HEK293 (cell line): ENCODE data around the gene CXXC5.
A peak's percentile ranks its signal among the peaks of the same experiment; 100 is the strongest.

Source experiments
- CTCF ChIA-PET: fragments of 350-600 bp; formaldehyde crosslinking; extraction: SDS; loops from one replicate; lab custom pipeline; 2021; ENCODE audit warnings: antibody characterized with exemption; lab: Yijun Ruan, JAX
- POLR2A ChIA-PET: fragments of 300-600 bp; formaldehyde crosslinking; extraction: SDS; loops from one replicate; lab custom pipeline; 2020; ENCODE audit warnings: antibody characterized with exemption, inconsistent platforms; lab: Yijun Ruan, JAX
- H3K27ac ChIP-seq: fragments of 200-500 bp; sonication (Bioruptor generic); 2 replicates; pipeline ENCODE4 v1.5.1; 2014; ENCODE audit warnings: low read depth, low read length, control low read depth, inconsistent platforms; ENCODE audit errors: extremely low read depth
- H3K36me3 ChIP-seq, 2 experiments: fragments of 200-500 bp in 1 of 2; sonication (Bioruptor generic) in 1 of 2; 1 replicate in 1 of 2; 2 replicates in 1 of 2; pipeline ENCODE4 v1.5.1; 2014 to 2017; ENCODE audit warnings: inconsistent platforms in 2 of 2, low read length in 2 of 2; ENCODE audit not compliant: control insufficient read depth in 2 of 2, insufficient read depth in 1 of 2
- H3K4me1 ChIP-seq: fragments of 200-500 bp; sonication (Bioruptor generic); 2 replicates; pipeline ENCODE4 v1.5.1; 2014; ENCODE audit warnings: mild to moderate bottlenecking, low read length, inconsistent platforms; ENCODE audit not compliant: control insufficient read depth, insufficient read depth
- H3K4me3 ChIP-seq: 2 replicates; pipeline ENCODE4 v1.5.1; 2011; ENCODE audit warnings: low read depth, mild to moderate bottlenecking, control low read depth, low read length, moderate library complexity
- H3K9me3 ChIP-seq: fragments of 200-500 bp; sonication (Bioruptor generic); 2 replicates; pipeline ENCODE4 v1.5.1; 2014; ENCODE audit warnings: low read depth, low read length, inconsistent platforms; ENCODE audit not compliant: control insufficient read depth, insufficient read depth
- BCL11B ChIP-seq: fragments of 450-650 bp; formaldehyde crosslinking; IDR thresholded peaks from 2 replicates; pipeline ENCODE4 v1.5.1; 2016; ENCODE audit warnings: low read depth, missing biosample characterization, missing genetic modification characterization
- GLIS1 ChIP-seq: fragments of 450-650 bp; formaldehyde crosslinking; IDR thresholded peaks from 2 replicates; pipeline ENCODE4 v1.5.1; 2016; ENCODE audit warnings: missing biosample characterization, missing genetic modification characterization
- GLIS2 ChIP-seq: fragments of 450-650 bp; formaldehyde crosslinking; IDR thresholded peaks from 2 replicates; pipeline ENCODE4 v1.5.1; 2016; ENCODE audit warnings: missing biosample characterization, missing genetic modification characterization
- KLF16 ChIP-seq: fragments of 450-650 bp; formaldehyde crosslinking; IDR thresholded peaks from 2 replicates; pipeline ENCODE4 v1.5.1; 2017; ENCODE audit warnings: missing biosample characterization, missing genetic modification characterization
- SALL2 ChIP-seq: fragments of 450-650 bp; formaldehyde crosslinking; IDR thresholded peaks from 2 replicates; pipeline ENCODE4 v1.5.0; 2017; ENCODE audit warnings: missing biosample characterization, mild to moderate bottlenecking, missing genetic modification characterization, borderline replicate concordance
- SP7 ChIP-seq: fragments of 450-650 bp; formaldehyde crosslinking; IDR thresholded peaks from 2 replicates; pipeline ENCODE4 v1.5.1; 2016; ENCODE audit warnings: missing biosample characterization, missing genetic modification characterization
- YY1 ChIP-seq: fragments of 450-650 bp; formaldehyde crosslinking; IDR thresholded peaks from 2 replicates; pipeline ENCODE4 v1.5.1; 2018; ENCODE audit warnings: missing biosample characterization, missing genetic modification characterization
- ZBTB17 ChIP-seq: fragments of 450-650 bp; formaldehyde crosslinking; IDR thresholded peaks from 2 replicates; pipeline ENCODE4 v1.5.1; 2016; ENCODE audit warnings: missing biosample characterization, missing genetic modification characterization
- ZFHX2 ChIP-seq: fragments of 450-650 bp; formaldehyde crosslinking; conservative IDR thresholded peaks from 2 replicates; pipeline ENCODE4 v1.5.1; 2016; ENCODE audit warnings: missing biosample characterization, missing genetic modification characterization
- ZFP37 ChIP-seq: fragments of 450-650 bp; formaldehyde crosslinking; IDR thresholded peaks from 2 replicates; pipeline ENCODE4 v1.5.1; 2016; ENCODE audit warnings: missing biosample characterization, missing genetic modification characterization
- ZIC2 ChIP-seq: fragments of 450-650 bp; formaldehyde crosslinking; IDR thresholded peaks from 2 replicates; pipeline ENCODE4 v1.5.1; 2016; ENCODE audit warnings: missing biosample characterization, missing genetic modification characterization
- ZNF112 ChIP-seq: fragments of 450-650 bp; formaldehyde crosslinking; IDR thresholded peaks from 2 replicates; pipeline ENCODE4 v1.5.0; 2017; ENCODE audit warnings: missing biosample characterization, missing genetic modification characterization
- ZNF214 ChIP-seq: fragments of 450-650 bp; formaldehyde crosslinking; IDR thresholded peaks from 2 replicates; pipeline ENCODE4 v1.5.1; 2017; ENCODE audit warnings: missing biosample characterization, mild to moderate bottlenecking, missing genetic modification characterization, borderline replicate concordance
- ZNF311 ChIP-seq: fragments of 450-650 bp; formaldehyde crosslinking; IDR thresholded peaks from 2 replicates; pipeline ENCODE4 v1.5.1; 2017; ENCODE audit warnings: missing biosample characterization, missing genetic modification characterization, borderline replicate concordance
- ZNF341 ChIP-seq: fragments of 450-650 bp; formaldehyde crosslinking; IDR thresholded peaks from 2 replicates; pipeline ENCODE4; 2016; ENCODE audit warnings: low read depth, missing biosample characterization, missing genetic modification characterization
- ZNF366 ChIP-seq: fragments of 450-650 bp; formaldehyde crosslinking; conservative IDR thresholded peaks from 2 replicates; pipeline ENCODE4 v1.5.1; 2016; ENCODE audit warnings: missing biosample characterization, missing genetic modification characterization
- ZNF510 ChIP-seq: fragments of 450-650 bp; formaldehyde crosslinking; IDR thresholded peaks from 2 replicates; pipeline ENCODE4 v1.5.1; 2018; ENCODE audit warnings: mild to moderate bottlenecking, missing genetic modification characterization, missing biosample characterization; ENCODE audit not compliant: insufficient replicate concordance
- ZNF558 ChIP-seq: fragments of 450-650 bp; formaldehyde crosslinking; IDR thresholded peaks from 2 replicates; pipeline ENCODE4 v1.5.1; 2016; ENCODE audit warnings: missing biosample characterization, missing genetic modification characterization
- ZNF561 ChIP-seq: fragments of 450-650 bp; IDR thresholded peaks from 2 replicates; pipeline ENCODE4 v1.5.1; 2018; ENCODE audit warnings: missing biosample characterization, missing genetic modification characterization, borderline replicate concordance
- ZNF600 ChIP-seq: fragments of 450-650 bp; formaldehyde crosslinking; IDR thresholded peaks from 2 replicates; pipeline ENCODE4 v1.5.1; 2016; ENCODE audit warnings: missing biosample characterization, missing genetic modification characterization
- ZNF664 ChIP-seq: fragments of 450-650 bp; formaldehyde crosslinking; IDR thresholded peaks from 2 replicates; pipeline ENCODE4 v1.5.1; 2016; ENCODE audit warnings: missing biosample characterization, missing genetic modification characterization
- ZNF677 ChIP-seq: fragments of 450-650 bp; IDR thresholded peaks from 2 replicates; pipeline ENCODE4 v1.5.0; 2018; ENCODE audit warnings: missing biosample characterization, mild to moderate bottlenecking, missing genetic modification characterization, moderate library complexity
- TF ChIP-seq, protein P1 (sequence below): fragments of 450-650 bp; formaldehyde crosslinking; IDR thresholded peaks from 2 replicates; pipeline ENCODE4 v1.5.1; 2017; ENCODE audit warnings: missing biosample characterization, missing genetic modification characterization
- TF ChIP-seq, protein P2 (sequence below): fragments of 450-650 bp; formaldehyde crosslinking; IDR thresholded peaks from 2 replicates; pipeline ENCODE4 v1.5.0; 2017; ENCODE audit warnings: missing biosample characterization, missing genetic modification characterization, borderline replicate concordance
- TF ChIP-seq, protein P3 (sequence below): fragments of 450-650 bp; formaldehyde crosslinking; IDR thresholded peaks from 2 replicates; pipeline ENCODE4 v1.5.1; 2016; ENCODE audit warnings: missing biosample characterization, missing genetic modification characterization
- TF ChIP-seq, protein P4 (sequence below): fragments of 450-650 bp; formaldehyde crosslinking; IDR thresholded peaks from 2 replicates; pipeline ENCODE4 v1.5.1; 2016; ENCODE audit warnings: missing biosample characterization, missing genetic modification characterization
- TF ChIP-seq, protein P5 (sequence below): fragments of 450-650 bp; IDR thresholded peaks from 2 replicates; pipeline ENCODE4 v1.5.1; 2018; ENCODE audit warnings: missing biosample characterization, mild to moderate bottlenecking, missing genetic modification characterization

The CXXC5 gene

DNA sequence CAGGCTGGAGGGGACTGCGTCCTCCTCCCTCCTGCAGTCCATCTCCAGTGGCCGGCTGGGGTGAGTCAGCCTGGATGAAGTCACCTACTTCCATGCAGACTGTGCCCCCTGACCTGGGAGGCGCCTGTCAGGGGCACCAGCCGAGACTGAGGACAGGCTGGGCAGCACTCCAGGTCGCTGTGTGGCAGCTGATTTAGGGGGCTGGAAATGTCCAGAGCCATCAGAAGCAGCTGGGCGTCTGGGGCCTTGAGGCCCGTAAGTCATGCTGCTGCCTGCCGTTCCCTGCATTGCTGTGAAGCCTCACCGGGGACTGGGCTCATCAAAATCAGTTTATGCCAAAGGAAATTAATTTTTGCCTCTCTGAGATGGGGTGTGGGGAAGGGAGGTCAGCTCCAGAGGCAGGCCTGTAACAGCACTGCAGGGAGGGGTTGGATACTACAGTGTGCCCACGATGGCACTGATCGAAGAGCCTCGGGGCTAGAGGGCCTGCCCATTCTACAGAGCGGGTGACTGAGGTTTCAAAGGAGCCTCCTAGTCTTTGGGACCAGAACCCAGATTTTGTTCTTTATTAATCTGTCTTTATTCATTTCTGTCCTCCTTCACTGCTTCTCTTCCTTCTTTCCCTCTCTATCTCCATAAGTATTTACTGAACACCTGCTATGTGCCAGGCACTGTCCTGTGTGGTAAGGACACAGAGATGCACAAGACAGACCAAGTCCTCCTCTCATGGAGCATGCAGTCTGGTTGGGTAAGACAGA is 77.1 kb downstream of the CXXC5 start:
- CTCF ChIA-PET = interaction anchor here (0.6 to 1.8 kb wide), 4 partner anchors 38 to 515 kb away, joined by 3 to 6 read pairs (median 4); no protein-coding TSS in a partner anchor
- Histone ChIP-seq H3K4me1 (no peaks in the 10 kb centered on the region), H3K27ac (no peak overlapping the region), H3K9me3 (no peaks in the 10 kb centered on the region), H3K4me3 (no peak overlapping the region), H3K36me3 (no peaks in the 10 kb centered on the region)
- POLR2A ChIA-PET = interaction anchor here (0.6 kb wide), 1 partner anchor 126 kb away, joined by 5 read pairs; no protein-coding TSS in a partner anchor
- no peak for TF ChIP-seq ZBTB17 (tag by site-specific recombination)
- no peak for TF ChIP-seq KLF16 (tag by site-specific recombination)
- TF ChIP-seq ZIC2 = peak; percentile 80
- TF ChIP-seq BCL11B (tag by site-specific recombination) = no peak
- TF ChIP-seq ZNF600 (tag by site-specific recombination) = 0 out of 2 replicates have a peak, but pooled peaks have one; percentile 26
- peak; percentile 42; the same call in 1 of the 2 replicates for TF ChIP-seq GLIS1 (tag by site-specific recombination)
- no peak for TF ChIP-seq SALL2 (tag by site-specific recombination)
- TF ChIP-seq ZNF366 = 0 out of 2 replicates have a peak, but pooled peaks have one; percentile 36
- TF ChIP-seq ZNF311 (tag by site-specific recombination) = no peak
- TF ChIP-seq, protein P1, sequence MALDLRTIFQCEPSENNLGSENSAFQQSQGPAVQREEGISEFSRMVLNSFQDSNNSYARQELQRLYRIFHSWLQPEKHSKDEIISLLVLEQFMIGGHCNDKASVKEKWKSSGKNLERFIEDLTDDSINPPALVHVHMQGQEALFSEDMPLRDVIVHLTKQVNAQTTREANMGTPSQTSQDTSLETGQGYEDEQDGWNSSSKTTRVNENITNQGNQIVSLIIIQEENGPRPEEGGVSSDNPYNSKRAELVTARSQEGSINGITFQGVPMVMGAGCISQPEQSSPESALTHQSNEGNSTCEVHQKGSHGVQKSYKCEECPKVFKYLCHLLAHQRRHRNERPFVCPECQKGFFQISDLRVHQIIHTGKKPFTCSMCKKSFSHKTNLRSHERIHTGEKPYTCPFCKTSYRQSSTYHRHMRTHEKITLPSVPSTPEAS (tag by site-specific recombination) = no peak
- TF ChIP-seq GLIS2 (tag by site-specific recombination) = peak; percentile 65
- TF ChIP-seq ZNF664 (tag by site-specific recombination) = peak; percentile 75
- no peak for TF ChIP-seq SP7
- TF ChIP-seq ZNF677 (tag by site-specific recombination) = no peak
- TF ChIP-seq ZNF558 (tag by site-specific recombination) = no peak
- TF ChIP-seq ZNF561 (tag by site-specific recombination) = no peak
- peak; percentile 16; the same call in 1 of the 2 replicates for TF ChIP-seq ZNF341 (tag by site-specific recombination)
- TF ChIP-seq, protein P2, sequence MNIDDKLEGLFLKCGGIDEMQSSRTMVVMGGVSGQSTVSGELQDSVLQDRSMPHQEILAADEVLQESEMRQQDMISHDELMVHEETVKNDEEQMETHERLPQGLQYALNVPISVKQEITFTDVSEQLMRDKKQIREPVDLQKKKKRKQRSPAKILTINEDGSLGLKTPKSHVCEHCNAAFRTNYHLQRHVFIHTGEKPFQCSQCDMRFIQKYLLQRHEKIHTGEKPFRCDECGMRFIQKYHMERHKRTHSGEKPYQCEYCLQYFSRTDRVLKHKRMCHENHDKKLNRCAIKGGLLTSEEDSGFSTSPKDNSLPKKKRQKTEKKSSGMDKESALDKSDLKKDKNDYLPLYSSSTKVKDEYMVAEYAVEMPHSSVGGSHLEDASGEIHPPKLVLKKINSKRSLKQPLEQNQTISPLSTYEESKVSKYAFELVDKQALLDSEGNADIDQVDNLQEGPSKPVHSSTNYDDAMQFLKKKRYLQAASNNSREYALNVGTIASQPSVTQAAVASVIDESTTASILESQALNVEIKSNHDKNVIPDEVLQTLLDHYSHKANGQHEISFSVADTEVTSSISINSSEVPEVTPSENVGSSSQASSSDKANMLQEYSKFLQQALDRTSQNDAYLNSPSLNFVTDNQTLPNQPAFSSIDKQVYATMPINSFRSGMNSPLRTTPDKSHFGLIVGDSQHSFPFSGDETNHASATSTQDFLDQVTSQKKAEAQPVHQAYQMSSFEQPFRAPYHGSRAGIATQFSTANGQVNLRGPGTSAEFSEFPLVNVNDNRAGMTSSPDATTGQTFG (tag by site-specific recombination) = no peak
- TF ChIP-seq, protein P3, sequence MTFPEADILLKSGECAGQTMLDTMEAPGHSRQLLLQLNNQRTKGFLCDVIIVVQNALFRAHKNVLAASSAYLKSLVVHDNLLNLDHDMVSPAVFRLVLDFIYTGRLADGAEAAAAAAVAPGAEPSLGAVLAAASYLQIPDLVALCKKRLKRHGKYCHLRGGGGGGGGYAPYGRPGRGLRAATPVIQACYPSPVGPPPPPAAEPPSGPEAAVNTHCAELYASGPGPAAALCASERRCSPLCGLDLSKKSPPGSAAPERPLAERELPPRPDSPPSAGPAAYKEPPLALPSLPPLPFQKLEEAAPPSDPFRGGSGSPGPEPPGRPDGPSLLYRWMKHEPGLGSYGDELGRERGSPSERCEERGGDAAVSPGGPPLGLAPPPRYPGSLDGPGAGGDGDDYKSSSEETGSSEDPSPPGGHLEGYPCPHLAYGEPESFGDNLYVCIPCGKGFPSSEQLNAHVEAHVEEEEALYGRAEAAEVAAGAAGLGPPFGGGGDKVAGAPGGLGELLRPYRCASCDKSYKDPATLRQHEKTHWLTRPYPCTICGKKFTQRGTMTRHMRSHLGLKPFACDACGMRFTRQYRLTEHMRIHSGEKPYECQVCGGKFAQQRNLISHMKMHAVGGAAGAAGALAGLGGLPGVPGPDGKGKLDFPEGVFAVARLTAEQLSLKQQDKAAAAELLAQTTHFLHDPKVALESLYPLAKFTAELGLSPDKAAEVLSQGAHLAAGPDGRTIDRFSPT (tag by site-specific recombination) = peak; percentile 91

DNA sequence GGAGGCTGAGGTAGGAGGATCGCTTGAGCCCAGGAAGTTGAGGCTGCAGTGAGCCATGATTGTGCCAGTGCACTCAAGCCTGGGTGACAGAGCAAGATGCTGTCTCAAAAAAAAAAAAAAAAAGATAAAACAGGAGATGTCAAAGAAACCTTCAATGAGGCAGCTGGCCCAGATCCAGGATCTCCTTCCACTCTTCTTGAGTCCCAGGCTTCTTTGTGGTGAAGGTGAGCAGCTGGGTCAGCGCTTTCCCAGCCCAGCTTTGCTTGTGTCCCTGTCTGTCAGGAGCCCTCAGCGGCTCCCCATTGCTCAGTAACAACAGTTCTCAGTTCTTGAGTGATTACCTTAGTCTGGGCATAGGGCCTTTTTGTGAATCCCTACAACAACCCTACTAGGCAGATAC is 78.1 kb downstream of the CXXC5 start:
- CTCF ChIA-PET = interaction anchor here (0.6 to 0.8 kb wide), 2 partner anchors 23 to 40 kb away, joined by 3 to 4 read pairs; no protein-coding TSS in a partner anchor
- H3K9me3 ChIP-seq = no peaks in the 10 kb centered on the region
- H3K36me3 ChIP-seq = no peaks in the 10 kb centered on the region
- POLR2A ChIA-PET = interaction anchor here (1.0 kb wide), 1 partner anchor 165 kb away, joined by 4 read pairs; the partner anchor contains the start of gene UBE2D2
- no peaks in the 10 kb centered on the region for H3K4me1 ChIP-seq
- H3K4me3 ChIP-seq = no peak overlapping the region
- no peak overlapping the region for H3K27ac ChIP-seq
- no peak for TF ChIP-seq YY1
- TF ChIP-seq ZFP37 = no peak
- no peak for TF ChIP-seq ZNF112
- no peak for TF ChIP-seq GLIS1 (tag by site-specific recombination)
- no peak for TF ChIP-seq ZFHX2 (tag by site-specific recombination)
- TF ChIP-seq, protein P4, sequence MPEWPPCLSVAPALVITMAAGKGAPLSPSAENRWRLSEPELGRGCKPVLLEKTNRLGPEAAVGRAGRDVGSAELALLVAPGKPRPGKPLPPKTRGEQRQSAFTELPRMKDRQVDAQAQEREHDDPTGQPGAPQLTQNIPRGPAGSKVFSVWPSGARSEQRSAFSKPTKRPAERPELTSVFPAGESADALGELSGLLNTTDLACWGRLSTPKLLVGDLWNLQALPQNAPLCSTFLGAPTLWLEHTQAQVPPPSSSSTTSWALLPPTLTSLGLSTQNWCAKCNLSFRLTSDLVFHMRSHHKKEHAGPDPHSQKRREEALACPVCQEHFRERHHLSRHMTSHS (tag by site-specific recombination) = no peak
- no peak for TF ChIP-seq ZNF510 (tag by site-specific recombination)
- TF ChIP-seq ZNF677 (tag by site-specific recombination) = no peak
- no peak for TF ChIP-seq ZNF214
- TF ChIP-seq, protein P5, sequence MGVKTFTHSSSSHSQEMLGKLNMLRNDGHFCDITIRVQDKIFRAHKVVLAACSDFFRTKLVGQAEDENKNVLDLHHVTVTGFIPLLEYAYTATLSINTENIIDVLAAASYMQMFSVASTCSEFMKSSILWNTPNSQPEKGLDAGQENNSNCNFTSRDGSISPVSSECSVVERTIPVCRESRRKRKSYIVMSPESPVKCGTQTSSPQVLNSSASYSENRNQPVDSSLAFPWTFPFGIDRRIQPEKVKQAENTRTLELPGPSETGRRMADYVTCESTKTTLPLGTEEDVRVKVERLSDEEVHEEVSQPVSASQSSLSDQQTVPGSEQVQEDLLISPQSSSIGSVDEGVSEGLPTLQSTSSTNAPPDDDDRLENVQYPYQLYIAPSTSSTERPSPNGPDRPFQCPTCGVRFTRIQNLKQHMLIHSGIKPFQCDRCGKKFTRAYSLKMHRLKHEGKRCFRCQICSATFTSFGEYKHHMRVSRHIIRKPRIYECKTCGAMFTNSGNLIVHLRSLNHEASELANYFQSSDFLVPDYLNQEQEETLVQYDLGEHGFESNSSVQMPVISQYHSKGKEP (tag by site-specific recombination) = no peak
